GM23248 (cell line): Measurements from ENCODE around the gene PRR36. TPM values are rescaled to one million over a fixed set of nuclear protein-coding genes. Genes with fewer than 3 reads are reported as not detected.

Experiments
- DNase-seq: peaks from one replicate; pipeline ENCODE4 v3.0.0-alpha.2; 2015
- H2AFZ ChIP-seq: fragments of 200-600 bp; sonication (generic); 2 replicates; pipeline ENCODE4 v1.6.1; 2016; ENCODE audit warnings: antibody characterized with exemption
- H3F3A ChIP-seq: fragments of 200-600 bp; sonication (generic); 2 replicates; pipeline ENCODE4 v1.6.1; 2016; ENCODE audit warnings: mild to moderate bottlenecking, antibody characterized with exemption, mixed run types; ENCODE audit not compliant: insufficient read depth
- H3K27ac ChIP-seq: fragments of 200-600 bp; sonication (generic); 2 replicates; pipeline ENCODE4 v1.5.1; 2016; ENCODE audit warnings: mild to moderate bottlenecking
- H3K27me3 ChIP-seq: fragments of 200-600 bp; sonication (generic); replicated peaks from 2 replicates; pipeline ENCODE4 v1.6.1; 2016; ENCODE audit warnings: mild to moderate bottlenecking; ENCODE audit not compliant: insufficient read depth
- H3K36me3 ChIP-seq: fragments of 200-600 bp; sonication (generic); 2 replicates; pipeline ENCODE4 v1.6.1; 2016; ENCODE audit warnings: low read depth, mild to moderate bottlenecking
- H3K4me1 ChIP-seq: fragments of 200-600 bp; sonication (generic); 2 replicates; pipeline ENCODE4 v1.6.1; 2016; ENCODE audit warnings: mild to moderate bottlenecking; ENCODE audit not compliant: insufficient read depth
- H3K4me2 ChIP-seq: fragments of 200-600 bp; sonication (generic); one replicate; pipeline ENCODE4 v1.6.1; 2016; ENCODE audit warnings: mild to moderate bottlenecking; ENCODE audit not compliant: unreplicated experiment
- H3K4me3 ChIP-seq: fragments of 200-600 bp; sonication (generic); 2 replicates; pipeline ENCODE4 v1.5.1; 2016; ENCODE audit warnings: mild to moderate bottlenecking
- H3K79me2 ChIP-seq: fragments of 200-600 bp; sonication (generic); 2 replicates; pipeline ENCODE4 v1.6.1; 2016; ENCODE audit warnings: mild to moderate bottlenecking; ENCODE audit not compliant: insufficient read depth
- H3K9ac ChIP-seq: fragments of 200-600 bp; sonication (generic); 2 replicates; pipeline ENCODE4 v1.6.1; 2016; ENCODE audit warnings: mild to moderate bottlenecking
- H3K9me2 ChIP-seq: fragments of 200-600 bp; sonication (generic); 2 replicates; pipeline ENCODE4 v1.6.1; 2016; ENCODE audit warnings: mixed run types, mild to moderate bottlenecking, moderate library complexity; ENCODE audit not compliant: insufficient read depth
- H3K9me3 ChIP-seq: fragments of 200-600 bp; sonication (generic); one replicate; pipeline ENCODE4 v1.6.1; 2017; ENCODE audit warnings: low read depth
- H4K20me1 ChIP-seq: fragments of 200-600 bp; sonication (generic); 2 replicates; pipeline ENCODE4 v1.6.0; 2016; ENCODE audit not compliant: insufficient read depth
- EZH2 ChIP-seq: fragments of 200-600 bp; sonication (generic); IDR thresholded peaks from 2 replicates; pipeline ENCODE4 v1.6.1; 2018; ENCODE audit warnings: antibody characterized with exemption, mild to moderate bottlenecking; ENCODE audit not compliant: insufficient read depth, poor library complexity, severe bottlenecking
- EZH2phosphoT487 ChIP-seq: fragments of 200-600 bp; sonication (generic); IDR thresholded peaks from 2 replicates; pipeline ENCODE4 v1.6.1; 2018; ENCODE audit warnings: antibody characterized with exemption, moderate library complexity, mild to moderate bottlenecking, low read depth; ENCODE audit not compliant: insufficient read depth
- WGBS, 2 experiments: methylation state at CpG; one replicate each; pipeline ENCODE4 v1.1.6; 2015 to 2017; ENCODE audit warnings: low lambda C conversion rate in 2 of 2, low coverage in 1 of 2; ENCODE audit errors: missing lambda C conversion rate in 2 of 2; 5-methylcytosine and 5-hydroxymethylcytosine counted together
- in situ Hi-C: fragments of 300-500 bp; cut with MboI; formaldehyde crosslinking; loops from 2 replicates; pipeline ENCODE4 v1.15.0; 2020
- polyA plus RNA-seq: library from polyadenylated mRNA; unstranded; fragments of >200 nt; fragmentation: Nextera tagmentation; extraction: Ambion mirVana; gene quantifications from 2 replicates; pipeline ENCODE4 v1.2.1, GENCODE V29; 2016
- total RNA-seq: library from RNA; depleted of rRNA; stranded (reverse); fragments of >200 nt; shearing (Covaris generic); gene quantifications from 2 replicates; pipeline ENCODE4 v1.2.3, GENCODE V29; 2014

Gene PRR36
- total and polyA plus RNA-seq, 2 experiments from 2014 or later = not detected

- Histone ChIP-seq H3K27ac (no peak overlapping the region), H3K79me2 (no peaks in the 10 kb centered on the region), H3K4me2 (peak overlapping the region; percentile 39), H4K20me1 (no peaks in the 10 kb centered on the region), H2AFZ (peak overlapping the region; percentile 76), H3K9me2 (no peaks in the 10 kb centered on the region), H3K4me3 (peak overlapping the region; percentile 60), H3K9me3 (no peaks in the 10 kb centered on the region), H3F3A (peaks cover 14% of the 10 kb centered on the region), H3K27me3 (peaks cover 22% of the 10 kb centered on the region), H3K4me1 (no peaks in the 10 kb centered on the region; the same call in 1 of the 2 replicates), H3K36me3 (no peaks in the 10 kb centered on the region), H3K9ac (0 out of 2 replicates have a peak overlapping the region, but pooled peaks have one; percentile 20)
- in situ Hi-C loops = no loop called here
- peak; percentile 94 for DNase-seq
- TF ChIP-seq EZH2 = no peak
- no peak for TF ChIP-seq EZH2phosphoT487
- WGBS, 2 experiments = 9 to 11% methylated on average over 14 to 33 of the region's 33 CpGs
These were observed 2.5 kb downstream of the PRR36 start for GRCh38 chr19:7871437-7872305.

- H3K36me3 ChIP-seq = no peaks in the 10 kb centered on the region
- H3K4me1 ChIP-seq = no peaks in the 10 kb centered on the region; the same call in 1 of the 2 replicates
- H2AFZ ChIP-seq = no peak overlapping the region
- no peak overlapping the region for H3K27ac ChIP-seq
- TF ChIP-seq EZH2 (no peak), EZH2phosphoT487 (no peak)
- H3F3A ChIP-seq = peaks cover 14% of the 10 kb centered on the region
- no peaks in the 10 kb centered on the region for H3K79me2 ChIP-seq
- H3K27me3 ChIP-seq = peaks cover 22% of the 10 kb centered on the region
- no peaks in the 10 kb centered on the region for H3K9me3 ChIP-seq
- no peak overlapping the region for H3K4me3 ChIP-seq
- H4K20me1 ChIP-seq = no peaks in the 10 kb centered on the region
- DNase-seq = peak; percentile 55
- H3K9me2 ChIP-seq = no peaks in the 10 kb centered on the region
- WGBS, 2 experiments = 71 to 97% methylated on average over 6 to 11 of the region's 11 CpGs
- in situ Hi-C loops = no loop called here
- H3K9ac ChIP-seq = no peak overlapping the region
- H3K4me2 ChIP-seq = no peak overlapping the region
These were observed 3.4 kb downstream of the PRR36 start for GRCh38 chr19:7870571-7871436.

- in situ Hi-C loops = no loop called here
- H3K4me2 ChIP-seq = peak overlapping the region; percentile 23
- H3K79me2 ChIP-seq = no peaks in the 10 kb centered on the region
- H3K36me3 ChIP-seq = no peaks in the 10 kb centered on the region
- H3K27ac ChIP-seq = no peak overlapping the region
- no peaks in the 10 kb centered on the region for H4K20me1 ChIP-seq
- H2AFZ ChIP-seq = peak overlapping the region; percentile 53; the same call in 1 of the 2 replicates
- peaks cover 16% of the 10 kb centered on the region for H3K27me3 ChIP-seq
- 20% methylated on average over 30 of the region's 30 CpGs; no CpG with 5 or more reads in 1 of the 2 experiments for WGBS, 2 experiments
- no peak for TF ChIP-seq EZH2phosphoT487
- TF ChIP-seq EZH2 = no peak
- peaks cover 14% of the 10 kb centered on the region for H3F3A ChIP-seq
- peak overlapping the region; percentile 43 for H3K4me3 ChIP-seq
- no peaks in the 10 kb centered on the region for H3K9me3 ChIP-seq
- no peak overlapping the region for H3K9ac ChIP-seq
- H3K4me1 ChIP-seq = no peaks in the 10 kb centered on the region; the same call in 1 of the 2 replicates
- peak; percentile 37 for DNase-seq
- no peaks in the 10 kb centered on the region for H3K9me2 ChIP-seq
These were observed 4.2 kb downstream of the PRR36 start for GRCh38 chr19:7869910-7870511.

GRCh38 chr19:7869453-7869909 lies 4.7 kb downstream of the PRR36 start:
- no peak for TF ChIP-seq EZH2
- TF ChIP-seq EZH2phosphoT487 = no peak
- Histone ChIP-seq H3K4me3 (peak overlapping the region; percentile 43), H3K27ac (no peak overlapping the region), H3K4me1 (no peaks in the 10 kb centered on the region; the same call in 1 of the 2 replicates), H3K9me2 (no peaks in the 10 kb centered on the region), H3K79me2 (no peaks in the 10 kb centered on the region), H3K9ac (no peak overlapping the region), H3K36me3 (no peaks in the 10 kb centered on the region), H4K20me1 (no peaks in the 10 kb centered on the region), H2AFZ (peak overlapping the region; percentile 53; the same call in 1 of the 2 replicates), H3F3A (peaks cover 14% of the 10 kb centered on the region), H3K4me2 (peak overlapping the region; percentile 23), H3K27me3 (peaks cover 11% of the 10 kb centered on the region), H3K9me3 (no peaks in the 10 kb centered on the region)
- DNase-seq = peak; percentile 67
- 3 to 4% methylated on average over 15 to 32 of the region's 47 CpGs for WGBS, 2 experiments
- in situ Hi-C loops = no loop called here
